Activated CD4-positive, alpha-beta T cell treated with anti-CD3 and anti-CD28 coated beads, Interleukin-2, Interleukin-6, amounts not matched to agents 100 ng/mL and 50 ng/mL, durations not matched to agents 16 hours and 8 hours (primary cell): ENCODE measurements around the gene TACC2.

ENCODE experiments used
- DNase-seq: peaks from one replicate; pipeline ENCODE4 v3.0.0-alpha.2; 2020

The TACC2 gene

GRCh38 chr10:122286867-122287266 lies 297.9 kb downstream of the TACC2 start:
- DNase-seq, result no peak

- no peak for DNase-seq
These were observed 298.6 kb downstream of the TACC2 start for GRCh38 chr10:122287570-122287969.

- no peak for DNase-seq
These were observed 299.3 kb downstream of the TACC2 start for GRCh38 chr10:122288262-122288661.

GRCh38 chr10:122288917-122289316 lies 300.0 kb downstream of the TACC2 start:
- DNase-seq, result no peak

- DNase-seq, result no peak
These were observed 301.4 kb downstream of the TACC2 start for GRCh38 chr10:122290334-122290733.

GRCh38 chr10:122290833-122291532 lies 302.0 kb downstream of the TACC2 start:
- DNase-seq, result no peak

- DNase-seq, result no peak
These were observed 302.8 kb downstream of the TACC2 start for GRCh38 chr10:122291739-122292138.

- no peak for DNase-seq
These were observed 303.4 kb downstream of the TACC2 start for GRCh38 chr10:122292376-122292775.

GRCh38 chr10:122293156-122293960 lies 304.4 kb downstream of the TACC2 start:
- peak; percentile 28 for DNase-seq

GRCh38 chr10:122293961-122294380 lies 305.0 kb downstream of the TACC2 start:
- DNase-seq, result no peak

- DNase-seq, result no peak
These were observed 305.8 kb downstream of the TACC2 start for GRCh38 chr10:122294511-122295450.

- no peak for DNase-seq
These were observed 306.5 kb downstream of the TACC2 start for GRCh38 chr10:122295451-122295809.

- no peak for DNase-seq
These were observed 307.6 kb downstream of the TACC2 start for GRCh38 chr10:122296363-122297120.

GRCh38 chr10:122297583-122297982 lies 308.6 kb downstream of the TACC2 start:
- no peak for DNase-seq

GRCh38 chr10:122298206-122298597 lies 309.2 kb downstream of the TACC2 start:
- no peak for DNase-seq

GRCh38 chr10:122298598-122299301 lies 309.8 kb downstream of the TACC2 start:
- peak; percentile 66 for DNase-seq

- no peak for DNase-seq
These were observed 310.6 kb downstream of the TACC2 start for GRCh38 chr10:122299423-122300075.

GRCh38 chr10:122301055-122301810 lies 312.3 kb downstream of the TACC2 start:
- no peak for DNase-seq

GRCh38 chr10:122301811-122302115 lies 312.8 kb downstream of the TACC2 start:
- DNase-seq, result no peak

GRCh38 chr10:122302315-122302714 lies 313.4 kb downstream of the TACC2 start:
- DNase-seq, result no peak
